Measurements from ENCODE around the gene ETV2. TPM values are rescaled to one million over a fixed set of nuclear protein-coding genes. Genes with fewer than 3 reads are reported as not detected.

The ETV2 gene
- polyA plus RNA-seq, 1 donor (not counting 4 experiments of a cell fraction or from before 2014, with no cell fraction given), result 0.43 TPM

GRCh38 chr19:35628565-35629331 lies 12.8 kb upstream of the ETV2 start, which contains the start of gene RBM42:
Gene RBM42 (plus strand): TSS chr19:35629036. CDS start chr19:35629154, 118 bp downstream.
- Histone ChIP-seq H3K36me3 (ENCODE audit: control insufficient read depth in 2 of 2, extremely low read depth in 1 of 2, insufficient read depth in 2 of 2, low read length in 2 of 2) (peaks cover 22 to 23% of the 10 kb centered on the region in 2 experiments), H3K9me3 (ENCODE audit: control insufficient read depth, low read depth, low read length) (no peaks in the 10 kb centered on the region), H3K27me3 (ENCODE audit: control insufficient read depth, extremely low read depth, insufficient read depth, low read length) (no peaks in the 10 kb centered on the region), H3K4me1 (ENCODE audit: control insufficient read depth, extremely low read depth, insufficient read depth, low read length) (peaks cover 10% of the 10 kb centered on the region), H2AFZ (ENCODE audit: control insufficient read depth, low read length) (peak within 1 kb of the TSS; percentile 82), H3K27ac (ENCODE audit: control insufficient read depth, insufficient read depth, low read length) (peak within 1 kb of the TSS; percentile 86), H3K79me2 (ENCODE audit: control insufficient read depth, insufficient read depth, low read length) (peaks cover 18% of the 10 kb centered on the region), H3K9me1 (ENCODE audit: control insufficient read depth, extremely low read depth, insufficient read depth, low read length) (no peaks in the 10 kb centered on the region), H3K4me3 (ENCODE audit: control insufficient read depth in 2 of 3, extremely low read depth in 1 of 3, insufficient read depth in 2 of 3, low read depth in 1 of 3, low read length in 3 of 3) (peak within 1 kb of the TSS; percentile 80 to 98 (median 92)), H3K9ac (ENCODE audit: control insufficient read depth, extremely low read depth, insufficient read depth, low read length) (peak within 1 kb of the TSS; percentile 96), H3K4me2 (ENCODE audit: control insufficient read depth, extremely low read depth, insufficient read depth, low read depth, low read length) (peak within 1 kb of the TSS; percentile 100), H4K20me1 (ENCODE audit: control insufficient read depth, extremely low read depth, insufficient read depth, low read length) (no peaks in the 10 kb centered on the region)
- no peak for TF ChIP-seq CTCF (optimal IDR thresholded peaks at IDR 0.05 in 1 of 3, IDR thresholded peaks at IDR 0.05 in 1 of 3, conservative IDR thresholded peaks at IDR 0.05 in 1 of 3; ENCODE audit: extremely low read depth in 1 of 3, insufficient read depth in 2 of 3, low read length in 3 of 3)
- no peak for TF ChIP-seq EZH2 (IDR thresholded peaks at IDR 0.05; ENCODE audit: low read length)
- dilution Hi-C loops (cut with MboI; ENCODE audit: extremely low pct_ligation_motif_present, low sequenced_read_pairs), result no loop called here
- peak; percentile 95 for DNase-seq (ENCODE audit: low read depth, low spot score)
- FAIRE-seq, result peak; percentile 99

GRCh38 chr19:35629332-35629633 lies 12.3 kb upstream of the ETV2 start:
- Histone ChIP-seq H3K36me3 (ENCODE audit: control insufficient read depth in 2 of 2, extremely low read depth in 1 of 2, insufficient read depth in 2 of 2, low read length in 2 of 2) (peaks cover 23% of the 10 kb centered on the region in 2 experiments), H3K4me1 (ENCODE audit: control insufficient read depth, extremely low read depth, insufficient read depth, low read length) (peaks cover 10% of the 10 kb centered on the region), H2AFZ (ENCODE audit: control insufficient read depth, low read length) (peak overlapping the region; percentile 82), H4K20me1 (ENCODE audit: control insufficient read depth, extremely low read depth, insufficient read depth, low read length) (no peaks in the 10 kb centered on the region), H3K4me2 (ENCODE audit: control insufficient read depth, extremely low read depth, insufficient read depth, low read depth, low read length) (peak overlapping the region; percentile 100), H3K79me2 (ENCODE audit: control insufficient read depth, insufficient read depth, low read length) (peaks cover 18% of the 10 kb centered on the region), H3K9me1 (ENCODE audit: control insufficient read depth, extremely low read depth, insufficient read depth, low read length) (no peaks in the 10 kb centered on the region), H3K4me3 (ENCODE audit: control insufficient read depth in 2 of 3, extremely low read depth in 1 of 3, insufficient read depth in 2 of 3, low read depth in 1 of 3, low read length in 3 of 3) (peak overlapping the region; percentile 80 to 98 (median 92)), H3K9me3 (ENCODE audit: control insufficient read depth, low read depth, low read length) (no peaks in the 10 kb centered on the region), H3K27ac (ENCODE audit: control insufficient read depth, insufficient read depth, low read length) (peak overlapping the region; percentile 86), H3K27me3 (ENCODE audit: control insufficient read depth, extremely low read depth, insufficient read depth, low read length) (no peaks in the 10 kb centered on the region), H3K9ac (ENCODE audit: control insufficient read depth, extremely low read depth, insufficient read depth, low read length) (peak overlapping the region; percentile 96)
- TF ChIP-seq EZH2 (IDR thresholded peaks at IDR 0.05; ENCODE audit: low read length) (no peak), CTCF (optimal IDR thresholded peaks at IDR 0.05 in 1 of 3, IDR thresholded peaks at IDR 0.05 in 1 of 3, conservative IDR thresholded peaks at IDR 0.05 in 1 of 3; ENCODE audit: extremely low read depth in 1 of 3, insufficient read depth in 2 of 3, low read length in 3 of 3) (no peak)
- FAIRE-seq, result no peak
- no peak for DNase-seq (ENCODE audit: low read depth, low spot score)
- dilution Hi-C loops (cut with MboI; ENCODE audit: extremely low pct_ligation_motif_present, low sequenced_read_pairs), result no loop called here
